A549 (cell line): Measurements from ENCODE around the gene PLCB4. TPM values are rescaled to one million over a fixed set of nuclear protein-coding genes. Genes with fewer than 3 reads are reported as not detected.

ENCODE experiments used
- ATAC-seq, 2 experiments: fragments of 200-7000 bp in 1 of 2; fragments of >200 bp in 1 of 2; cut with Nextera tagmentation in 1 of 2; cut with Tn5 transposase in 1 of 2; 3 replicates each; pipeline versions ENCODE4 v1.8.0 to v1.9.1; 2018 to 2020; ENCODE audit warnings: mild to moderate bottlenecking in 1 of 2, moderate library complexity in 1 of 2
- CTCF ChIA-PET: fragments of 300-600 bp; sonication (Branson Sonifier 250); formaldehyde crosslinking; extraction: SDS; loops from one replicate; lab custom pipeline; 2021; ENCODE audit warnings: antibody characterized with exemption, inconsistent platforms; lab: Yijun Ruan, JAX
- POLR2A ChIA-PET: fragments of 350-600 bp; formaldehyde crosslinking; extraction: SDS; loops from one replicate; lab custom pipeline; 2021; ENCODE audit warnings: antibody characterized with exemption, inconsistent platforms; lab: Yijun Ruan, JAX
- DNase-seq, 2 experiments: peaks; one replicate each; pipeline versions ENCODE4 v3.0.0 to v3.0.0-alpha.2; 2011 to 2016; ENCODE audit warnings: low read depth in 1 of 2, low spot score in 1 of 2
- FAIRE-seq: peaks from 2 replicates; lab custom pipeline; 2011; peaks lifted over from hg19 to GRCh38; lab: Jason Lieb, UNC
- H3K27ac ChIP-seq, 2 experiments: fragments of >200 bp; sonication (Bioruptor Twin); formaldehyde crosslinking; 3 replicates each; pipeline ENCODE4 v1.5.1; 2016 to 2017
- H3K4me1 ChIP-seq: fragments of >200 bp; sonication (Bioruptor Twin); formaldehyde crosslinking; 3 replicates; pipeline ENCODE4 v1.6.1; 2016
- H3K4me2 ChIP-seq: fragments of >200 bp; sonication (Bioruptor Twin); formaldehyde crosslinking; 3 replicates; pipeline ENCODE4 v1.6.1; 2016
- H3K4me3 ChIP-seq: fragments of >200 bp; sonication (Bioruptor Twin); formaldehyde crosslinking; 3 replicates; pipeline ENCODE4 v1.5.1; 2016
- H3K9me3 ChIP-seq: fragments of >200 bp; sonication (Bioruptor Twin); formaldehyde crosslinking; 3 replicates; pipeline ENCODE4 v1.6.1; 2016
- ATOH8 ChIP-seq: fragments of 250-450 bp; sonication (Bioruptor Pico); IDR thresholded peaks from 2 replicates; pipeline ENCODE4 v1.5.0; 2020; ENCODE audit warnings: low read depth, mild to moderate bottlenecking, moderate library complexity
- CEBPB ChIP-seq, 2 experiments: fragments of >200 bp in 1 of 2; sonication (Bioruptor Twin) in 1 of 2; formaldehyde crosslinking in 1 of 2; IDR thresholded peaks; 2 replicates each; pipeline ENCODE4 v1.6.1; 2012 to 2016
- CHD2 ChIP-seq: fragments of 150-350 bp; IDR thresholded peaks from 2 replicates; pipeline ENCODE4 v1.6.1; 2014; ENCODE audit warnings: low read length; ENCODE audit not compliant: partially characterized antibody
- E2F6 ChIP-seq: IDR thresholded peaks from 2 replicates; pipeline ENCODE4 v1.6.1; 2012; ENCODE audit warnings: low read depth, borderline replicate concordance
- ELK1 ChIP-seq: fragments of 150-350 bp; IDR thresholded peaks from 2 replicates; pipeline ENCODE4 v1.6.1; 2014; ENCODE audit warnings: low read depth, mild to moderate bottlenecking, low read length
- EP300 ChIP-seq, 2 experiments: fragments of >200 bp; sonication (Bioruptor Twin); formaldehyde crosslinking; IDR thresholded peaks; 2 replicates in 1 of 2; 3 replicates in 1 of 2; pipeline ENCODE4 v1.6.1; 2016 to 2017
- ESRRA ChIP-seq: fragments of 150-350 bp; IDR thresholded peaks from 2 replicates; pipeline ENCODE4 v1.6.1; 2014; ENCODE audit warnings: mild to moderate bottlenecking, low read length, borderline replicate concordance
- FOSB ChIP-seq: fragments of 250-450 bp; sonication (Bioruptor Pico); IDR thresholded peaks from 2 replicates; pipeline ENCODE4 v1.5.0; 2020; ENCODE audit warnings: mild to moderate bottlenecking, moderate library complexity
- GATA3 ChIP-seq: IDR thresholded peaks from 2 replicates; pipeline ENCODE4 v1.6.1; 2012; ENCODE audit warnings: borderline replicate concordance
- HDAC2 ChIP-seq: fragments of 200-600 bp; sonication (generic); IDR thresholded peaks from 2 replicates; pipeline ENCODE4 v1.6.1; 2016
- HEYL ChIP-seq: fragments of 250-450 bp; sonication (Bioruptor Pico); IDR thresholded peaks from 2 replicates; pipeline ENCODE4 v1.8.0; 2021; ENCODE audit warnings: mild to moderate bottlenecking, moderate library complexity
- MAX ChIP-seq: IDR thresholded peaks from 2 replicates; pipeline ENCODE4 v1.6.1; 2012
- PHF8 ChIP-seq: fragments of 200-600 bp; sonication (generic); IDR thresholded peaks from 2 replicates; pipeline ENCODE4 v1.6.1; 2016; ENCODE audit warnings: low read depth, mild to moderate bottlenecking, antibody characterized with exemption, moderate library complexity, borderline replicate concordance
- POLR2A ChIP-seq: IDR thresholded peaks from 2 replicates; pipeline ENCODE4 v1.6.1; 2012; ENCODE audit warnings: mild to moderate bottlenecking, low read length
- POLR2AphosphoS2 ChIP-seq: conservative IDR thresholded peaks from 2 replicates; pipeline ENCODE4 v1.6.1; 2012; ENCODE audit warnings: low read length, improper control_type of control experiment, inconsistent platforms
- RAD21 ChIP-seq, 2 experiments: fragments of >200 bp in 1 of 2; sonication (Bioruptor Twin) in 1 of 2; formaldehyde crosslinking in 1 of 2; IDR thresholded peaks in 1 of 2; conservative IDR thresholded peaks in 1 of 2; 2 replicates in 1 of 2; 3 replicates in 1 of 2; pipeline ENCODE4 v1.6.1; 2012 to 2018; ENCODE audit warnings: inconsistent platforms in 1 of 2
- RNF2 ChIP-seq: fragments of 200-600 bp; sonication (generic); IDR thresholded peaks from 2 replicates; pipeline ENCODE4 v1.6.1; 2016; ENCODE audit warnings: low read depth, mild to moderate bottlenecking, antibody characterized with exemption, moderate library complexity, borderline replicate concordance
- SMC3 ChIP-seq: fragments of >200 bp; sonication (Bioruptor Twin); formaldehyde crosslinking; IDR thresholded peaks from 3 replicates; pipeline ENCODE4 v1.6.1; 2018; ENCODE audit warnings: inconsistent platforms
- ZC3H11A ChIP-seq: fragments of 450-650 bp; IDR thresholded peaks from 2 replicates; pipeline ENCODE4 v1.6.1; 2014; ENCODE audit warnings: antibody characterized with exemption, mild to moderate bottlenecking
- ZNF302 ChIP-seq: fragments of 250-450 bp; sonication (Bioruptor Pico); IDR thresholded peaks from 2 replicates; pipeline ENCODE4 v1.9.0; 2021; ENCODE audit warnings: inconsistent platforms, mild to moderate bottlenecking, moderate library complexity
- WGBS: methylation state at CpG from one replicate; pipeline ENCODE4 v1.1.6; 2017; ENCODE audit errors: missing lambda C conversion rate; 5-methylcytosine and 5-hydroxymethylcytosine counted together
- polyA plus RNA-seq, 4 experiments: library from polyadenylated mRNA; depleted of rRNA in 3 of 4; stranded (reverse); fragments of >200 nt; fragmentation: RNase III in 1 of 4; extraction: RNeasy Plus Mini Kit Qiagen cat#74134 plus additional on column Dnase treatment in 1 of 4; gene quantifications; 2 replicates in 3 of 4; 3 replicates in 1 of 4; pipeline ENCODE4 v1.2.3, GENCODE V29; 2011 to 2017
- TF ChIP-seq, protein P1 (sequence below): fragments of >200 bp; sonication (Bioruptor Twin); formaldehyde crosslinking; IDR thresholded peaks from 2 replicates; pipeline ENCODE4 v1.6.1; 2016
- TF ChIP-seq, protein P2 (sequence below): fragments of 200-600 bp; sonication (generic); IDR thresholded peaks from 2 replicates; pipeline ENCODE4 v1.6.1; 2016; ENCODE audit warnings: antibody characterized with exemption, mild to moderate bottlenecking, moderate library complexity

PLCB4 gene
- polyA plus RNA-seq, 2 of the 4 experiments (the other 2 are of a cell fraction), result 17.1 to 32.1 TPM

- TF ChIP-seq ATOH8 (CRISPR knock-in tag) (peak; percentile 99), FOSB (CRISPR knock-in tag) (peak; percentile 36; the same call in 1 of the 2 replicates), RAD21 (conservative IDR thresholded peaks at IDR 0.05 in 1 of 2, IDR thresholded peaks at IDR 0.05 in 1 of 2) (no peak), HDAC2 (no peak), HEYL (CRISPR knock-in tag) (peak; percentile 97), EP300 (IDR thresholded peaks at IDR 0.05) (no peak), PHF8 (no peak), CEBPB (IDR thresholded peaks at IDR 0.05) (no peak), GATA3 (no peak), MAX (no peak), POLR2AphosphoS2 (no peak), ELK1 (no peak), ESRRA (no peak), SMC3 (no peak), RNF2 (no peak), CHD2 (no peak), POLR2A (no peak), ZC3H11A (no peak)
- TF ChIP-seq, protein P1, sequence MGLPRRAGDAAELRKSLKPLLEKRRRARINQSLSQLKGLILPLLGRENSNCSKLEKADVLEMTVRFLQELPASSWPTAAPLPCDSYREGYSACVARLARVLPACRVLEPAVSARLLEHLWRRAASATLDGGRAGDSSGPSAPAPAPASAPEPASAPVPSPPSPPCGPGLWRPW, result no peak
- TF ChIP-seq, protein P2, sequence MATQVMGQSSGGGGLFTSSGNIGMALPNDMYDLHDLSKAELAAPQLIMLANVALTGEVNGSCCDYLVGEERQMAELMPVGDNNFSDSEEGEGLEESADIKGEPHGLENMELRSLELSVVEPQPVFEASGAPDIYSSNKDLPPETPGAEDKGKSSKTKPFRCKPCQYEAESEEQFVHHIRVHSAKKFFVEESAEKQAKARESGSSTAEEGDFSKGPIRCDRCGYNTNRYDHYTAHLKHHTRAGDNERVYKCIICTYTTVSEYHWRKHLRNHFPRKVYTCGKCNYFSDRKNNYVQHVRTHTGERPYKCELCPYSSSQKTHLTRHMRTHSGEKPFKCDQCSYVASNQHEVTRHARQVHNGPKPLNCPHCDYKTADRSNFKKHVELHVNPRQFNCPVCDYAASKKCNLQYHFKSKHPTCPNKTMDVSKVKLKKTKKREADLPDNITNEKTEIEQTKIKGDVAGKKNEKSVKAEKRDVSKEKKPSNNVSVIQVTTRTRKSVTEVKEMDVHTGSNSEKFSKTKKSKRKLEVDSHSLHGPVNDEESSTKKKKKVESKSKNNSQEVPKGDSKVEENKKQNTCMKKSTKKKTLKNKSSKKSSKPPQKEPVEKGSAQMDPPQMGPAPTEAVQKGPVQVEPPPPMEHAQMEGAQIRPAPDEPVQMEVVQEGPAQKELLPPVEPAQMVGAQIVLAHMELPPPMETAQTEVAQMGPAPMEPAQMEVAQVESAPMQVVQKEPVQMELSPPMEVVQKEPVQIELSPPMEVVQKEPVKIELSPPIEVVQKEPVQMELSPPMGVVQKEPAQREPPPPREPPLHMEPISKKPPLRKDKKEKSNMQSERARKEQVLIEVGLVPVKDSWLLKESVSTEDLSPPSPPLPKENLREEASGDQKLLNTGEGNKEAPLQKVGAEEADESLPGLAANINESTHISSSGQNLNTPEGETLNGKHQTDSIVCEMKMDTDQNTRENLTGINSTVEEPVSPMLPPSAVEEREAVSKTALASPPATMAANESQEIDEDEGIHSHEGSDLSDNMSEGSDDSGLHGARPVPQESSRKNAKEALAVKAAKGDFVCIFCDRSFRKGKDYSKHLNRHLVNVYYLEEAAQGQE, result no peak
These were observed 43.2 kb upstream of the PLCB4 start (continued) for GRCh38 chr20:9025643-9026042.

DNA sequence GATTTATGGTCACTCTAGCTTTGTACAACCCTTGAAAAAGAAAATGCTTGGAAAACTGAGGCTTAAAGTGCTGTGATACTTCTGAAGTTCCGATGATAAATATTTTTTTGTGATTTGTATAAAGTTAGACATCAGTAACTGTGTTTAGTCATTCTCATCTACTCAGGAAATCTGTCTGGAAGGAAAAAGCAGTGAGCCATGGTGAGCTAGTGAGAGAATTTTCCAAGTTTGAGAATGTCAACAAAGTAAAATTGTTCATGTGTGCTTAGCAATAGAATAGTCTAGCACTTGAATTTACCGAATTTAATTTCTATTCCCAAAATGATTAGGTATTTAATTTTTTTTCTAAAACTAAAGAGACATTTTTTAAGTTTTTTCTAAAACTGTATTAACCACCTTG lies 41.3 kb upstream of the PLCB4 start:
- CTCF ChIA-PET, result interaction anchor here (0.6 to 1.3 kb wide), 2 partner anchors 15 to 1168 kb away, joined by 3 read pairs; no protein-coding TSS in a partner anchor
- DNase-seq, result no peak
- WGBS, result 39% methylated on average over 2 of the region's 2 CpGs

More for the DNA sequence above, 41.3 kb upstream of the PLCB4 start:
- ATAC-seq (no peak), FAIRE-seq (peak; percentile 13)
- Histone ChIP-seq H3K27ac (no peak overlapping the region), H3K4me3 (no peak overlapping the region), H3K9me3 (no peaks in the 10 kb centered on the region), H3K4me1 (peaks cover 11% of the 10 kb centered on the region; the same call in 2 of the 3 replicates), H3K4me2 (peak overlapping the region; percentile 19; the same call in 2 of the 3 replicates)
- TF ChIP-seq RAD21 (conservative IDR thresholded peaks at IDR 0.05 in 1 of 2, IDR thresholded peaks at IDR 0.05 in 1 of 2), result no peak
- TF ChIP-seq HEYL (CRISPR knock-in tag), result no peak
- no peak for TF ChIP-seq E2F6
- TF ChIP-seq ZNF302 (CRISPR knock-in tag), result no peak
- POLR2A ChIA-PET, result no interaction called here
